Raji (cell line): ENCODE results near the gene MAP2K7.
A peak's percentile ranks its signal among the peaks of the same experiment; 100 is the strongest.

Experiments used
- POLR2A ChIP-seq: IDR thresholded peaks from 2 replicates; pipeline ENCODE4 v1.6.1; 2011; ENCODE audit warnings: low read depth, low read length, control low read depth; ENCODE audit not compliant: insufficient read depth

Gene MAP2K7

DNA sequence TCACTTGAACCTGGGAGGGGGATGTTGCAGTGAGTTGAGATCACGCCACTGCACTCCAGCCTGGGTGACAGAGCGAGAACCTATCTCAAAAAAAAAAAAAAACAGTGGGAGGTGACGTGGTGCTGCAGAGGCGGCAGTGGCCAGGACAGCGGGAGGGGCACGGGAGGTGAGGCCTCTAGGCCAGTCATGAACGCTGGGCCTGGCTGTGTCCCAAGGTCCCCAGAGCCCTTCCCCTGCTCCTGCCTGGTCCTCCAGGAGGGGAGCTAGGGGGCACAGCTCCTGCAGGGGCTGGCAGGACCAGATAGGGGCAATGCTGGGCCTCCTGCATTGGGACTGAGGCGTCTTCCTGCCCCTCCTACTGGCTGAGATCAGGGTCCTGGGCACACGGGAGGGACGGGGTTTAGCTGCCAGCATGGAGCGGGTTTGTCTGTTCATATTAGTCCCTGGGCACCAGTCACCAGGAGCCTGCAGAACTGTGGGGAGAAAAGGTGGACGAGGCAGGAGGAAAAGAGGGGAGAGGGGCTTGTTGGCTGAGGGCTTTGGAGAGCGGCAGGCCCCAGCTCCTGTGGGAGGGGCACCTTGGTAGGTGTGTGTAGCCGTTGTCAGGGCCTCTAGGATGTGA lies 4.5 kb downstream of the MAP2K7 start:
- TF ChIP-seq POLR2A: no peak

- no peak for TF ChIP-seq POLR2A
Measured at GRCh38 chr19:7908742-7909461, 5.2 kb downstream of the MAP2K7 start.

- TF ChIP-seq POLR2A: no peak
Measured at GRCh38 chr19:7909471-7910067, 5.9 kb downstream of the MAP2K7 start.

DNA sequence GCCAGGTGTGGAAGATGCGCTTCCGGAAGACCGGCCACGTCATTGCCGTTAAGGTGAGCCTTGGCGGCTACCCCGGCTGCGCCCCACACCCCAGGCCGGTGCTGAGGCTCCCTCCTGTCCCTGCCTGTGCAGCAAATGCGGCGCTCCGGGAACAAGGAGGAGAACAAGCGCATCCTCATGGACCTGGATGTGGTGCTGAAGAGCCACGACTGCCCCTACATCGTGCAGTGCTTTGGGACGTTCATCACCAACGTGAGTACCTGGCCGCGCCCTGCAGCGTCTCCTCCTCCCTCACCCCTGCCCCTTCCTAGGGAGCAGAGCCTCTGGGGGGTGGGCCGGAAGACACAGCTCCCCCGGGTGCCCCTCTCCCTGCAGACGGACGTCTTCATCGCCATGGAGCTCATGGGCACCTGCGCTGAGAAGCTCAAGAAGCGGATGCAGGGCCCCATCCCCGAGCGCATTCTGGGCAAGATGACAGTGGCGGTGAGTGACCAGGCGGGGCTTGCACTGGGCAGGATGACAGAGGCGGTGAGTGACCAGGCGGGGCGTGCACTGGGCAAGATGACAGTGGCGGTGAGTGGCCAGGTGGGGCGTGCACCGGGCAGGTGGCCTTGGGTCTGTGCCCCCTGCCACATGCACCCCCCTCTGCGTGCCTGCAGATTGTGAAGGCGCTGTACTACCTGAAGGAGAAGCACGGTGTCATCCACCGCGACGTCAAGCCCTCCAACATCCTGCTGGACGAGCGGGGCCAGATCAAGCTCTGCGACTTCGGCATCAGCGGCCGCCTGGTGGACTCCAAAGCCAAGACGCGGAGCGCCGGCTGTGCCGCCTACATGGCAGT lies 6.9 kb downstream of the MAP2K7 start:
- no peak for TF ChIP-seq POLR2A

- TF ChIP-seq POLR2A: no peak
Measured at GRCh38 chr19:7911508-7912143, 7.9 kb downstream of the MAP2K7 start.

- no peak for TF ChIP-seq POLR2A
Measured at GRCh38 chr19:7912144-7912696, 8.5 kb downstream of the MAP2K7 start.

DNA sequence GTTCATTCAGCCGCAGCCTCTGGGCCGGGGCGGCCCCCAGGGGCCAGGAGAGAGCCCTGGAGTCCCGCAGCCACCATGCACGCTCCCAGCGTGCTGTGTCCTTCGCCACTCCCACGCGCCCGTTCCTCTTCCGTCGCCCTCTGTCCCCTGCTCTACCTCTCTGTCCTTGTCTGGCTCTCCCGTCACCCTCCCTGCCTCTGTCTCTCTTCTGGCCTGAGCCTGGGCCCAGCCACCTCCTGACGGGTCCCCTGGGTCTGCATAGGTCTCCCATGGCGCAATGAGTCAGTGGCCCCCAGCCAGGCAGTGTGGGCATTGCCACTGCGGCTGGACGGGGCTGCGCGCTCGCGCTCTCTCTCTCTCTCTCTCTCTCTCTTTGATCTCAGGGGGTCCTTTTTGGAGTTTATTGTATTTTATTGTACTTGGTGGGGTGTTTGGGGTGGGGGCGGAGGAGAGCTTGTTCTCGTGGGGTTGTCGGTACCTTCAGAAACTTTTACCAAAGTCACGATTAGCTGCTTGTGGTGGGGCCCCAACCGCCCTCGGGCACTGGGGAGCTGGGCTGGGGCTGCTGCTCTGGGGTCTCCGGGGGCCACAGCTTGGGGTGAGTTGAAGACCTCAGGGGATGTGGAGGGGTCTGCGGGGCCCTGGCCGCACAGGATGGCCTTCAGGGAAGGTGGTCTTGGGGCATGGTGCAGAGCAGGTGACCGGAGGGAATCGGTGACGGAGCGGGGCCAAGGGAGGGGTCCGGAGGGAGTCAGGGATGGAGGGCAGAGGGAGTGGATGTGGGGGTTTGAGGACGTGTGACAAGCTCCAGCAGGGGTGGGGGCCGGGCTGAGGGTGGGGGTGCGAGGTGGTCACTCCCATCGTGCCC lies 9.3 kb downstream of the MAP2K7 start:
- TF ChIP-seq POLR2A: no peak

GRCh38 chr19:7913652-7914051 lies 10.0 kb downstream of the MAP2K7 start:
- TF ChIP-seq POLR2A: no peak

GRCh38 chr19:7914099-7914498 lies 10.4 kb downstream of the MAP2K7 start:
- no peak for TF ChIP-seq POLR2A

- TF ChIP-seq POLR2A: 0 out of 2 replicates have a peak, but pooled peaks have one; percentile 27
Measured at GRCh38 chr19:7914598-7915045, 10.9 kb downstream of the MAP2K7 start, which contains the start of gene TGFBR3L. TGFBR3L (plus strand) TSS chr19:7914830.

- no peak for TF ChIP-seq POLR2A
Measured at GRCh38 chr19:7915250-7916102, 11.8 kb downstream of the MAP2K7 start.

DNA sequence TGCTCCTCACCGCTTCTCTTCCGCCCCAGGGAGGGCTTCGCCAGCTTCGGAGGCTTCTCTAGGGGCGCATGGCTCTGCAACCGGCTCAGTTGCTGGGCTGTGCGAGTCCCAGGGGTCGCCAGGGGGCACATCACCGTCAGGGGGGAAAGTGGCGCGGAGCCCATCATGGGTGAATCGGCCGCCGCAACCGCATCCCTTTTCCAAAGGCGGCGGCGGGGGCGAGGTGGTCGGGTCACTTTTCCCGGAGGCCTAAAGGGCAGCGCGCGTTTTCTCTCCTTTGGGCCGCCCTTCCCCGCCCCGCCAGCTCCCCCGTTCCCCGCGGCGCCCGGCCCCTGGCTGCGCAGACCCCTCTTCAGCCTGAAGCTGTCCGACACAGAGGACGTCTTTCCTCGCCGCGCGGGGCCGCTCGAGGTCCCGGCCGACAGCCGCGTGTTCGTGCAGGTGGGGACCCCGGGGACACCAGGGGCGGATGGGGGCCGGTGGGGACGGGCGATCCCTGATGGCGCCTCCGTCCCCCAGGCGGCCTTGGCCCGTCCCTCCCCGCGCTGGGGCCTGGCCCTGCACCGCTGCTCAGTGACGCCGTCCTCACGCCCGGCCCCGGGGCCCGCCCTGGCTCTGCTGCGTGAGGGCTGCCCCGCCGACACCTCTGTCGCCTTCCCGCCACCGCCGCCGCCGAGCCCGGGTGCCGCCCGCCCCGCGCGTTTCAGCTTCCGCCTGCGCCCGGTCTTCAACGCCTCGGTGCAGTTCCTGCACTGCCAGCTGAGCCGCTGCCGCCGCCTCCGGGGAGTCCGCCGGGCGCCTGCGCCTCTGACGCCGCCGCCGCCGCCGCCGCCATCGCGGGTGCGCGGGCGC lies 12.7 kb downstream of the MAP2K7 start:
- no peak for TF ChIP-seq POLR2A

DNA sequence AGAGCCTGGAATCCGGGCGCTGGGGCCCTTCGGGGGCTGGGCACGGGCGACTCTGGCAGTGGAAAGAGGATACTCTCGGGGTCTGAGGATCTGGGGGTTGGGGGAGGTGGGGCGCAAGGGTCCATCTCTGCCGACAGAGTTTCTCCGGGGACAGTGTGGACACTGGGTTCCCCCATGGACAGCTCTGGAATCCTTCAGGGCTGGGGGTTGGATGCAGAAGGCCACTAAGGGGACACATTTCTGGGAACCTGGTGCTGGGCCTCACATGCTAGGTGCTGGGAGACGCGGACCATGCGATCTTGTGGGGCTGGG lies 13.2 kb downstream of the MAP2K7 start:
- TF ChIP-seq POLR2A: no peak
